HL-60 (cell line): ENCODE data around the gene TMC1.

ENCODE experiments used
- DNase-seq, 2 experiments: peaks; one replicate each; pipeline ENCODE4 v3.0.0-alpha.2; 2010 to 2020; ENCODE audit warnings: low read depth in 1 of 2, low spot score in 1 of 2
- H3K27ac ChIP-seq: fragments of 250-450 bp; sonication (Bioruptor Pico); replicated peaks from 2 replicates; pipeline ENCODE4 v1.5.1; 2020; ENCODE audit warnings: mild to moderate bottlenecking, moderate library complexity
- H3K27me3 ChIP-seq: fragments of 250-450 bp; sonication (Bioruptor Pico); 2 replicates; pipeline ENCODE4 v1.5.1; 2021; ENCODE audit warnings: mild to moderate bottlenecking, moderate library complexity; ENCODE audit not compliant: insufficient read depth, poor library complexity, severe bottlenecking
- H3K4me3 ChIP-seq: replicated peaks from 2 replicates; pipeline ENCODE4 v1.5.1; 2011; ENCODE audit warnings: mild to moderate bottlenecking, control low read depth, low read length; ENCODE audit not compliant: insufficient read depth
- CTCF ChIP-seq: IDR thresholded peaks from one replicate; pipeline ENCODE4 v1.5.1; 2011; ENCODE audit warnings: low read length, control low read depth, inconsistent platforms; ENCODE audit not compliant: insufficient read depth
- GABPA ChIP-seq: IDR thresholded peaks from 2 replicates; pipeline ENCODE4 v1.6.1; 2012; ENCODE audit warnings: low read depth
- POLR2AphosphoS5 ChIP-seq: IDR thresholded peaks from 2 replicates; pipeline ENCODE4 v1.6.1; 2012; ENCODE audit warnings: low read depth
- REST ChIP-seq: IDR thresholded peaks from 2 replicates; pipeline ENCODE4 v1.6.1; 2012; ENCODE audit warnings: low read depth; ENCODE audit not compliant: insufficient replicate concordance
- SPI1 ChIP-seq: IDR thresholded peaks from 2 replicates; pipeline ENCODE4 v1.6.1; 2012; ENCODE audit warnings: low read depth, mild to moderate bottlenecking, borderline replicate concordance

TMC1 gene

GRCh38 chr9:72875221-72875620, 353.8 kb downstream of the TMC1 start:
- no peak for DNase-seq
- no peak for TF ChIP-seq CTCF
- no peak for TF ChIP-seq GABPA
- no peak for TF ChIP-seq REST
- no peak for TF ChIP-seq SPI1
- TF ChIP-seq POLR2AphosphoS5, result no peak
- H3K4me3 ChIP-seq, result no peak overlapping the region
- H3K27ac ChIP-seq, result no peak overlapping the region
- peaks cover 2% of the 10 kb centered on the region for H3K27me3 ChIP-seq

- H3K4me3 ChIP-seq, result no peak overlapping the region
- TF ChIP-seq SPI1, result no peak
- TF ChIP-seq CTCF, result no peak
- TF ChIP-seq REST, result no peak
- TF ChIP-seq POLR2AphosphoS5, result no peak
- no peak for TF ChIP-seq GABPA
- H3K27me3 ChIP-seq, result no peaks in the 10 kb centered on the region
- DNase-seq, result no peak
- H3K27ac ChIP-seq, result no peak overlapping the region
These were observed 359.4 kb downstream of the TMC1 start for GRCh38 chr9:72880821-72881220.

GRCh38 chr9:72882117-72882775, 360.8 kb downstream of the TMC1 start:
- Histone ChIP-seq H3K4me3 (no peak overlapping the region), H3K27ac (no peak overlapping the region), H3K27me3 (no peaks in the 10 kb centered on the region)
- TF ChIP-seq SPI1, result no peak
- DNase-seq, result no peak

- Histone ChIP-seq H3K27me3 (no peaks in the 10 kb centered on the region), H3K27ac (no peak overlapping the region), H3K4me3 (no peak overlapping the region)
- TF ChIP-seq CTCF (no peak), GABPA (no peak), POLR2AphosphoS5 (no peak), SPI1 (no peak), REST (no peak)
- no peak for DNase-seq
These were observed 362.5 kb downstream of the TMC1 start for GRCh38 chr9:72883875-72884274.
